HEK293T (cell line): ENCODE results near the gene DUSP9.

ENCODE experiments used
- ARNT ChIP-seq: fragments of 450-650 bp; IDR thresholded peaks from 2 replicates; pipeline ENCODE4 v1.6.1; 2017; ENCODE audit warnings: mild to moderate bottlenecking
- BHLHE40 ChIP-seq: fragments of 450-650 bp; IDR thresholded peaks from 2 replicates; pipeline ENCODE4 v1.6.1; 2016; ENCODE audit warnings: mild to moderate bottlenecking, moderate library complexity, borderline replicate concordance
- CTBP1 ChIP-seq: fragments of 450-650 bp; IDR thresholded peaks from 2 replicates; pipeline ENCODE4 v1.6.1; 2016; ENCODE audit warnings: borderline replicate concordance
- HDGF ChIP-seq: fragments of 450-650 bp; IDR thresholded peaks from 2 replicates; pipeline ENCODE4 v1.6.1; 2017; ENCODE audit warnings: antibody characterized with exemption, borderline replicate concordance
- L3MBTL2 ChIP-seq: fragments of 450-650 bp; conservative IDR thresholded peaks from 2 replicates; pipeline ENCODE4 v1.6.1; 2016; ENCODE audit warnings: mild to moderate bottlenecking
- SUZ12 ChIP-seq: fragments of 450-650 bp; IDR thresholded peaks from 2 replicates; pipeline ENCODE4 v1.6.1; 2016; ENCODE audit warnings: mild to moderate bottlenecking

- no peak for TF ChIP-seq SUZ12
- no peak for TF ChIP-seq L3MBTL2
- TF ChIP-seq CTBP1: no peak
- TF ChIP-seq ARNT: no peak
- no peak for TF ChIP-seq HDGF
- no peak for TF ChIP-seq BHLHE40
These were observed 15.3 kb downstream of the DUSP9 start for GRCh38 chrX:153662266-153662665.
